ENCODE data around the gene MDN1. TPM values are rescaled to one million over a fixed set of nuclear protein-coding genes. Genes with fewer than 3 reads are reported as not detected.

MDN1 gene
- total RNA-seq, 2 donors from 2014 or later = 26.2 to 53.3 TPM

- intact Hi-C loops (cut with DNase I) = no loop called here
- 84% methylated on average over 2 of the region's 2 CpGs for WGBS
- Histone ChIP-seq H3K27ac (no peak overlapping the region), H3K27me3 (replicated peaks; ENCODE audit: insufficient read depth) (no peaks in the 10 kb centered on the region), H3K9me3 (no peaks in the 10 kb centered on the region), H3K4me1 (replicated peaks) (no peaks in the 10 kb centered on the region), H3K36me3 (no peaks in the 10 kb centered on the region), H3K4me3 (no peak overlapping the region)
- TF ChIP-seq POLR2A (IDR thresholded peaks at IDR 0.05) = no peak
- TF ChIP-seq POLR2AphosphoS5 (IDR thresholded peaks at IDR 0.05) = no peak
- TF ChIP-seq CTCF (IDR thresholded peaks at IDR 0.05) = no peak
- no peak for DNase-seq (ENCODE audit: low spot score)
Observed at GRCh38 chr6:89763550-89763949, 56.0 kb downstream of the MDN1 start.

- no peaks in the 10 kb centered on the region for H3K4me1 ChIP-seq (replicated peaks)
- peaks cover 0 to 6% of the 10 kb centered on the region in 2 donors for H3K36me3 ChIP-seq
Observed at GRCh38 chr6:89758830-89759229, 60.8 kb downstream of the MDN1 start.

GRCh38 chr6:89750338-89750737 is 69.3 kb downstream of the MDN1 start:
- intact Hi-C loops (cut with DNase I) = no loop called here
- no peaks in the 10 kb centered on the region for H3K36me3 ChIP-seq
- TF ChIP-seq CTCF (IDR thresholded peaks at IDR 0.05) (no peak), POLR2A (IDR thresholded peaks at IDR 0.05) (no peak), POLR2AphosphoS5 (IDR thresholded peaks at IDR 0.05) (no peak)
- H3K9me3 ChIP-seq = no peaks in the 10 kb centered on the region
- no peaks in the 10 kb centered on the region for H3K4me1 ChIP-seq (replicated peaks)
- H3K4me3 ChIP-seq = no peak overlapping the region
- H3K27me3 ChIP-seq (replicated peaks; ENCODE audit: insufficient read depth) = no peaks in the 10 kb centered on the region
- WGBS = 88% methylated on average over 5 of the region's 5 CpGs
- no peak for DNase-seq (ENCODE audit: low spot score)
- no peak overlapping the region for H3K27ac ChIP-seq

More at GRCh38 chr6:89758830-89759229, 60.8 kb downstream of the MDN1 start:
- DNase-seq (ENCODE audit: low spot score) = no peak
- H3K9me3 ChIP-seq = no peaks in the 10 kb centered on the region
- TF ChIP-seq CTCF (IDR thresholded peaks at IDR 0.05) (no peak), POLR2AphosphoS5 (IDR thresholded peaks at IDR 0.05) (no peak), POLR2A (IDR thresholded peaks at IDR 0.05) (no peak)
- intact Hi-C loops (cut with DNase I) = no loop called here
- H3K4me3 ChIP-seq = no peak overlapping the region
- no peaks in the 10 kb centered on the region for H3K27me3 ChIP-seq (replicated peaks; ENCODE audit: insufficient read depth)
- H3K27ac ChIP-seq = no peak overlapping the region
- WGBS = 50% methylated on average over 1 of the region's 1 CpG

GRCh38 chr6:89749918-89750317 is 69.7 kb downstream of the MDN1 start:
- Histone ChIP-seq H3K9me3 (no peaks in the 10 kb centered on the region), H3K36me3 (no peaks in the 10 kb centered on the region), H3K27ac (no peak overlapping the region), H3K27me3 (replicated peaks; ENCODE audit: insufficient read depth) (no peaks in the 10 kb centered on the region), H3K4me3 (no peak overlapping the region), H3K4me1 (replicated peaks) (no peaks in the 10 kb centered on the region)
- intact Hi-C loops (cut with DNase I) = no loop called here
- WGBS = 83% methylated on average over 1 of the region's 1 CpG
- DNase-seq (ENCODE audit: low spot score) = no peak
- TF ChIP-seq CTCF (IDR thresholded peaks at IDR 0.05) (no peak), POLR2AphosphoS5 (IDR thresholded peaks at IDR 0.05) (no peak), POLR2A (IDR thresholded peaks at IDR 0.05) (no peak)

- no peak for DNase-seq (ENCODE audit: low spot score)
- 96% methylated on average over 4 of the region's 4 CpGs for WGBS
- Histone ChIP-seq H3K36me3 (peaks cover 0 to 10% of the 10 kb centered on the region in 2 donors), H3K27me3 (replicated peaks; ENCODE audit: insufficient read depth) (no peaks in the 10 kb centered on the region), H3K27ac (no peak overlapping the region), H3K4me1 (replicated peaks) (no peaks in the 10 kb centered on the region), H3K4me3 (no peak overlapping the region), H3K9me3 (no peaks in the 10 kb centered on the region)
- intact Hi-C loops (cut with DNase I) = no loop called here
- TF ChIP-seq CTCF (IDR thresholded peaks at IDR 0.05) (no peak), POLR2A (IDR thresholded peaks at IDR 0.05) (no peak), POLR2AphosphoS5 (IDR thresholded peaks at IDR 0.05) (no peak)
Observed at GRCh38 chr6:89745716-89746115, 73.9 kb downstream of the MDN1 start.
